ENCODE measurements around the gene PKD1L1.

DNA sequence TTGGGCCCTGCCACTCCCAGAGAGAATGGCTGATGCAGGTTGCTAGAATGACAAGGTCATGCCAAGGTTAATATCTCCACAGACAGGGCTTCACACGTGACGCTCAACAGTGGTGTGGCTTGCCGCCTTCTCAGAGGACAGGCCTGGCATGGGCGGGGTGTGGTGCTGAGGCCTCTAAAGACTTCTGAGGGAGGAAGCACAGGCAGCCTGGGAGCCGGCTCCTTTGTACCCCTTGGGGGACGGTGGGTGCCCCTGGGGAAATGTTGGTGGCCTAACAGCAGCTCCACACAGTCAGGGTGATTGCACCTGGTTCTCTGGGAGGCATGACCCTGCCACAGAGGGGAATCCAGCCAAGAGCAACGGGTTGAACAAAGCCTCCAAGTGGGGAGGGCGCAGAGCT is 115.1 kb downstream of the PKD1L1 start:
- TF ChIP-seq, protein P1, sequence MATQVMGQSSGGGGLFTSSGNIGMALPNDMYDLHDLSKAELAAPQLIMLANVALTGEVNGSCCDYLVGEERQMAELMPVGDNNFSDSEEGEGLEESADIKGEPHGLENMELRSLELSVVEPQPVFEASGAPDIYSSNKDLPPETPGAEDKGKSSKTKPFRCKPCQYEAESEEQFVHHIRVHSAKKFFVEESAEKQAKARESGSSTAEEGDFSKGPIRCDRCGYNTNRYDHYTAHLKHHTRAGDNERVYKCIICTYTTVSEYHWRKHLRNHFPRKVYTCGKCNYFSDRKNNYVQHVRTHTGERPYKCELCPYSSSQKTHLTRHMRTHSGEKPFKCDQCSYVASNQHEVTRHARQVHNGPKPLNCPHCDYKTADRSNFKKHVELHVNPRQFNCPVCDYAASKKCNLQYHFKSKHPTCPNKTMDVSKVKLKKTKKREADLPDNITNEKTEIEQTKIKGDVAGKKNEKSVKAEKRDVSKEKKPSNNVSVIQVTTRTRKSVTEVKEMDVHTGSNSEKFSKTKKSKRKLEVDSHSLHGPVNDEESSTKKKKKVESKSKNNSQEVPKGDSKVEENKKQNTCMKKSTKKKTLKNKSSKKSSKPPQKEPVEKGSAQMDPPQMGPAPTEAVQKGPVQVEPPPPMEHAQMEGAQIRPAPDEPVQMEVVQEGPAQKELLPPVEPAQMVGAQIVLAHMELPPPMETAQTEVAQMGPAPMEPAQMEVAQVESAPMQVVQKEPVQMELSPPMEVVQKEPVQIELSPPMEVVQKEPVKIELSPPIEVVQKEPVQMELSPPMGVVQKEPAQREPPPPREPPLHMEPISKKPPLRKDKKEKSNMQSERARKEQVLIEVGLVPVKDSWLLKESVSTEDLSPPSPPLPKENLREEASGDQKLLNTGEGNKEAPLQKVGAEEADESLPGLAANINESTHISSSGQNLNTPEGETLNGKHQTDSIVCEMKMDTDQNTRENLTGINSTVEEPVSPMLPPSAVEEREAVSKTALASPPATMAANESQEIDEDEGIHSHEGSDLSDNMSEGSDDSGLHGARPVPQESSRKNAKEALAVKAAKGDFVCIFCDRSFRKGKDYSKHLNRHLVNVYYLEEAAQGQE (IDR thresholded peaks at IDR 0.05; ENCODE audit: low read depth): no peak
- TF ChIP-seq CREB1 (IDR thresholded peaks at IDR 0.05; ENCODE audit: low read depth) (no peak), FOXM1 (IDR thresholded peaks at IDR 0.05; ENCODE audit: borderline replicate concordance, low read depth) (no peak), USF1 (IDR thresholded peaks at IDR 0.05) (no peak), RAD21 (IDR thresholded peaks at IDR 0.05; ENCODE audit: low read depth) (no peak), EP300 (IDR thresholded peaks at IDR 0.05; ENCODE audit: borderline replicate concordance) (no peak), YY1 (IDR thresholded peaks at IDR 0.05; ENCODE audit: low read depth) (no peak), TAF1 (IDR thresholded peaks at IDR 0.05; ENCODE audit: low read depth) (no peak), CEBPB (IDR thresholded peaks at IDR 0.05) (no peak), TEAD4 (IDR thresholded peaks at IDR 0.05) (no peak), EGR1 (IDR thresholded peaks at IDR 0.05) (no peak), TCF12 (IDR thresholded peaks at IDR 0.05; ENCODE audit: low read depth) (no peak), ZBTB7A (IDR thresholded peaks at IDR 0.05; ENCODE audit: low read depth) (no peak)
- TF ChIP-seq, protein P2, sequence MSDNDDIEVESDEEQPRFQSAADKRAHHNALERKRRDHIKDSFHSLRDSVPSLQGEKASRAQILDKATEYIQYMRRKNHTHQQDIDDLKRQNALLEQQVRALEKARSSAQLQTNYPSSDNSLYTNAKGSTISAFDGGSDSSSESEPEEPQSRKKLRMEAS (IDR thresholded peaks at IDR 0.05): no peak
